Measurements from ENCODE around the gene TMC5.
A peak's percentile ranks its signal among the peaks of the same experiment; 100 is the strongest.

The TMC5 gene

DNA sequence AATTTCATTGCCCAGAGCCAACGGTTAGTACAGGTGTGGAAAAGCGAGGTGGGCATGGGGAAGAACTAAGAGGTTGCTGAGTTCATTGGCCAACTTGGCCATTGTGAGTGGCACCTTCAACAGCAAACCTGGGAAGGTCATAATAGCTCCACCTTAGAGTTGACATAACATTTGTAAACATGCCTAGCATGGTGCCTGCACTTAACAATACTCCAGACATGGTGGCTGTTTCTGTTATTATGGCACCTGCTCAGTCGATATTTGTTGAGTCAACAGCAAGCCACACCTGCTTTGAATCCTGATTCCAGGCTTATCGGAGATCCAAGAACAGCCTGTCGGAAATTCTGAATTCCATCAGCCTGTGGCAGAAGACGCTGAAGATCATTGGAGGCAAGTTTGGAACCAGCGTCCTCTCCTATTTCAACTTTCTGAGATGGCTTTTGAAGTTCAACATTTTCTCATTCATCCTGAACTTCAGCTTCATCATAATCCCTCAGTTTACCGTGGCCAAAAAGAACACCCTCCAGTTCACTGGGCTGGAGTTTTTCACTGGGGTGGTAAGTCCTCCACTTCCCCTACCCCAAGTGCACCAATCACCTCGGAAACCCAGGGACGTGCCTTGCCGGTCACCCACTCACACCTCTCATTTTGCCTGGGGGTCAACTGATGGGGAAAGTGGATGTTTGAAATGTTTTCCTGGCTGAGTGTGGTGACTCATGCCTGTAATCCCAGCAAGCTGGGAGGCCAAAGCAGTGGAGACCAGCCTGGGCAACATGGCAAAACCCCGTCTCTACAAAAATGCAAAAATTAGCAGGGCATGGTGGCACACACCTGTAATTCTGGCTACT, 46.0 kb downstream of the TMC5 start:
- DNase-seq, result peak; percentile 84

DNA sequence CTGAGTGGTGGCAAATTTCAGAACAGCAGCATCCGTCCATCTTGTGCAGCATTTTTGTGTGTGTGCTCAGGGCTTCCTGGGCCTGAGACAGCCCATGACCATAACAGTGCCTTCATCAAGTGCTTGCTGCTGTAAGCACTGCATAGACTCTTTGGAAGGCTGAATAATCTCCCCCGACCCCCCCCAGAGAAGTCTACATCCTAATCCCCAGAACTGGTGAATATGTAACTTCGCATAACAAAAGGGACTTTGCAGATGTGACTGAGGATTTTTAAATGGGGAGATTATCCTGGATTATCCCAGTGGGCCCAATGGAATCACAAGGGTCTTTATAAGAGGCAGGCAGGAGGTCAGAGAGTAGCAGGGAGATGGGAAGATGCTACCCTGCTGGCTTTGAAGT, 50.6 kb downstream of the TMC5 start:
- DNase-seq, result no peak

DNA sequence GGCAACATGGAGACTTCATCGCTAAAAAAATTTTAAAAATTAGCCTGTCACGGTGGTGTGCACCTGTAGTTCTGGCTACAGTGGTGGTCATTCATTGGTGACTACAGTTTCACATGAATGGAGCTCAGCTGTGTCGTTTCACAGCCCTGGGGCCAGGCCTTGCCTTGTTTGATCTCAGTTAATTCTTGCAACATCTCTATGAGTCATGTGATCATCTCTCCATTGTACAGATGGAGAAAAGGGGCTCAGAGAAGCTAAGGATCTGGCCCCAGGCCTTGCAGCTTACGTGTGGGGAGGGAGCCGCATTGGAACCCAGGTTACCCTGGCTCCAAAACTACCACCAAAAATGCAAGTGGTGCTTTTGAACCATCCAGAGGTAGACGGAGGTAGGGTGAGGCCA, 54.8 kb downstream of the TMC5 start:
- no peak for DNase-seq

- peak; percentile 2 for DNase-seq
Observed at GRCh38 chr16:19474617-19475016, 56.9 kb downstream of the TMC5 start.

- DNase-seq, result no peak
Observed at GRCh38 chr16:19478505-19478904, 60.8 kb downstream of the TMC5 start.

GRCh38 chr16:19479302-19479721, 61.6 kb downstream of the TMC5 start:
- no peak for DNase-seq

- DNase-seq, result no peak
Observed at GRCh38 chr16:19481296-19481695, 63.6 kb downstream of the TMC5 start.

DNA sequence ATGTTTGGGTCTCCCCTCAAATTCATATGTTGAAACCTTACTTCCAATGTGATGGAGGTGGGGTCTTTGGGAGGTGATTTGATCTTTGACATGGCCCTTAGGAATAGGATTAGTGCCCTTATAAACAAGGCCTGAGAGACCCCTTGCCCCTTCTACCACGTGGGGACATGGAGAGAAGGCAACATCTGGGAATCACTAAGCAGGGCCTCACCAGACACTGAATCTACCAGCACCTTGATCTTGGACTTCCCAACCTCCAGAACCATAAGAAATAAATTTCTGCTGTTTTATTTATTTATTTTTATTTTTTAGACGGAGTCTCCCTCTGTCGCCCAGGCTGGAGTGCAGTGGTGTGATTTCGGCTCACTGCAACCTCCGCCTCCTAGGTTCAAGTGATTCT, 64.1 kb downstream of the TMC5 start:
- no peak for DNase-seq

- no peak for DNase-seq
Observed at GRCh38 chr16:19482291-19482690, 64.6 kb downstream of the TMC5 start.

DNA sequence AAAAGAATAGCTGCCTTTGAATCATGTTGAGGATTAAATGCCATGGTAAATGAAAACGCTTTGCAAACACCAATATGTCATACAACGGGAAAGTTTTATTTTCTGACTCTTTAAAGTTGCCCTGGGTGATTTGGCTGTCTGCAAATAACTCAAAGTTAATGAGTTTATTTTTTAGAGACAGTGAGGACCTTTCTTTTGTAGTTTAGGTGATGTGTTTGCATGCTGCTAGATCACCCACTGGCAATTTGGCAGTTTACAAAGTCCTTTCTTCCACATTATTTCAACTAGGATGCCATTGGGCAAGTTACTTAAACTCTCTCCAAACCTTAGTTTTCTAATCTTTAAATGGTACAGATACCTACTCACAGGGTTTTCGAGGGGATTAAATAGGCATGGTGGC, 66.4 kb downstream of the TMC5 start:
- DNase-seq, result no peak

GRCh38 chr16:19485611-19486010, 67.9 kb downstream of the TMC5 start:
- no peak for DNase-seq

DNA sequence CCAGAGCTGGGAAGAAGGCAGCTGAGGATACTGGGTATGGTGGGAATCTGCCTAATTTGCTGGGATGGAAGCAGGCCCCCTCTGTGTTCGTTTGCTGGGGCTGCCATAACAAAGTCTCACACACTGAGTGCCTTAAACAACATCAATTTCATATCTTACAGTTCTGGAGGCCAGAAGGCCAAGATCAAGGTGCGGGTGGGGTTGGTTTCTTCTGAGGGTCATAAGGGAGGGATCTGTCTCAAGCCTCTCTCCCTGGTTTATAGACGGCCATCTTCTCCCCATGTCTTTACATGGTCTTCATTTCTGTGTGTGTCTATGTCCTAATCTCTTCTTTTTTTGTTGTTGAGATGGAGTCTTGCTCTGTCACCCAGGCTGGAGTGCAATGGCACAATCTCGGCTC, 68.4 kb downstream of the TMC5 start:
- DNase-seq, result no peak

- DNase-seq, result no peak
Observed at GRCh38 chr16:19486750-19487325, 69.2 kb downstream of the TMC5 start.

- no peak for DNase-seq
Observed at GRCh38 chr16:19488213-19488640, 70.5 kb downstream of the TMC5 start.

GRCh38 chr16:19490619-19491018, 72.9 kb downstream of the TMC5 start:
- no peak for DNase-seq

- no peak for DNase-seq
Observed at GRCh38 chr16:19497176-19497575, 79.5 kb downstream of the TMC5 start.

DNA sequence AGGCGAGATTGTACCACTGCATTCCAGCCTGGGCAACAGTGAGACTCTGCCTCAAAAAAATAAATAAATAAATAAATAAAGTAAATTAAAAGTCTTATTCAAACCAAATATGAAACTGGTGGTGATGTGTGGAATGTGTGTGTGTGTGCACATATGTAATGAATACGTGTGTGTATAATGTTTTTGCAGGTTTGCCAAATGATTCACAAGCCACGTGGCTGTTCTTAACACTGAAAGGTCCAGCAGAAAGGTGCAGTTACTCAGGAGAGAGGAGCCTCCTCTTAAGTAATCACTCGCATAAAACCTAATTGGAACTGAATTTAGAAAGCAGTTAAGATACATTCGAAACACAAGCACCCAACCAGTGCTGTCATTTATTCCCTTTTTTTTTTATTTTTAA, 81.3 kb downstream of the TMC5 start:
- no peak for DNase-seq

DNA sequence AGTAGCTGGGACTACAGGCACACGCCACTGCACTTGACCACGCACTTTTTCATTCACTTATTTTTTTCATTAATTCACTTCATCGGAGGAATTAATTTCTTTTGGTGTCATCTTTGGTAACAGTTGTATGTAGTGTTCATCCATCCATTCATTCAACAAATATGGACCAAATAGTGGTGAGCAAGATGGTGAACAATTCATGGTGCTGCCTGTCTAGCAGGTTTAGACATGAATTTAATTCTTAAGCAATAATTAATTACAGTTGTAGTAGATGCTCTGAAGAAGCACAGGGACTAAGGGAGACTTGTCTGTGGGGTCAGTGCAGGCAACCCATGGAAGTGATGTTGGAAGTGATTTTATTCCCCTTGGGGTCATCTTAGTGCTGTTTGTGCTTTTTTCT, 81.8 kb downstream of the TMC5 start:
- DNase-seq, result no peak

DNA sequence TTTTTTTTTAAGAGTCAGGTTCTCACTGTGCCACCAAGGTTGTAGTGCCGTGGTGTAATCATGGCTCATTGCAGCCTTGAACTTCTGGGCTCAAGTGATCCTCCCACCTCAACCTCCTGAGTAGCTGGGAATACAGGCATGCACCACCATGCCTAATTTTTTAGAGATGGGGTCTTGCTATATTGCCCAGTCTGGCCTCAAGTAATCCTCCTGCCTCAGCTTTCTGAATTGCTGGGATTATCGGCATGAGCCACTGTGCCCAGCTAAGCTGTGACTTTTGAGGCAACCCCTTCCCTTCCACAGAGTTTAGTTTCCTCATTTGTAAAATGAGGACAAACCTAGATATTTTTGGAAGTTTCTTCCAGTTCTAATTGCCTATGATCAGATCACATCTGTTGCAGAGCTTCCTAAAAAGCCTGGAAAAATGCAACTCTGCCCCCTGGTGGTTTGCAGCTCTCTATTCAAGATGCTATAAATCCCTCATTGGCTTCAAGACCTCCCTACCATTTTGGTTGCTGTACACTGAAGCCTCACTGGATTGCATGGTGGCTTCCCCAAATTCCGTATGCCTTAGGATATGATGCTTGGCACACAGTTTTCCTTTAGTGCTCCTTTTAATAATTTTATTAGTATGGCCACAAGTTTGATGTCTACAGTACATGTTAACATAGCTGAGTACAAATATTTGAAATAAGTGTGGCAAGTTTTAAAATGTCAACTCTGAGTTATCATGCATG, 84.9 kb downstream of the TMC5 start:
- DNase-seq, result peak; percentile 1

GRCh38 chr16:19503461-19504075, 85.9 kb downstream of the TMC5 start:
- DNase-seq, result no peak

DNA sequence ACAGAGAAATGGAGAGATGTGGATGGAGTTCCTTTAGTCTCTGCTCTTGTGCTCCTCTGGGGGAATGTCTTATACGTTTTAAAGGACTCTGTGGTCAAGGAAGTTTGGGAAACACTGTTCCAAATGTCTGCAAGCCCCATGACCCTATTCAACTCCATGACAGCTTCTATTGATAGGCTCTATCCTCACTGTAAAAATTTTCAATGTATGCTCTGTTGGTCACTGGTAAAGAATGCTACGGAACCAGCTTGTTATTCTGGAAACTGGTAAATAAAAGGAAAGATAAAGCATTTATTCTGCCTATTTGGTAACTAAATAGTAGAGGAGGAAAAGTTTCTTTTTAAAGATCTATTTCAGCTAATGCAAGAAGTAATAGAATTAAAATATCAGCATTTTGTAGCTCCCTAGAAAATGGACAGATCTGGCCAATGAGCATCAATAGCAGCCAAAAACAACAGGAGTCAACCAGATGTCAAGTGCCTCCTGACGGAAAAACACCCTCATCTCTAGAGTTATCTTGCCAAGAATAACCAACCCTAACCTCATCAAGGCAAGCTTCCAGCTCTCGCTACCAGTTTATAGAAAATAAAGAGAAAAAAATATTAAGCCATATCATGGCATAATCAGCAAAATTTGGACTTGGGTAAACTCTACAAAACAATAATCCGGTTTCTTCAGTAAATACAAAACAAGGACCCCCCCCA, 88.1 kb downstream of the TMC5 start:
- no peak for DNase-seq

DNA sequence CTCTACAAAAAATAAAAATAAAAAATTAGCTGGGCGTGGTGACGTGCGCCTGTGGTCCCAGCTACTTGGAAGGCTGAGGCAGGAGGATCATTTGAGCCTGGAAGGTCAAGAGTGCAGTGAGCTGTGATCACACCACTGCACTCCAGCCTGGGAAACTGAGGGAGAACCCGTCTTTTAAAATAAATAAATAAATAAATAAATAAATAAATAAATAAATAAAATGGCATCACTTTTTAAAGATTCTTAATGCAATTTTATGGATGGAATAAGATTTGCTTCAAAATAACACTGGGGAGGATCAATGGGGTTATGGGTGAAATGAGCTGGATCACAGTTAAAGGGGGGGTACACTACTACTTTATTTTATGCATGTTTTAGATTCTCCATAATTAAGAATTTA, 89.3 kb downstream of the TMC5 start:
- no peak for DNase-seq

GRCh38 chr16:19507867-19508266, 90.2 kb downstream of the TMC5 start:
- DNase-seq, result no peak
